IgD-negative memory B cell (primary cell): Measurements from ENCODE around the gene ATP6V0A4. TPM values are rescaled to one million over a fixed set of nuclear protein-coding genes. Genes with fewer than 3 reads are reported as not detected.

ENCODE experiments used
- H3K27ac Mint-ChIP-seq, 3 donors: one replicate each; pipeline ENCODE4 v1.8.0; 2020 to 2022; ENCODE audit warnings: mild to moderate bottlenecking in 3 of 3, mixed read lengths in 3 of 3, moderate library complexity in 1 of 3
- H3K27me3 Mint-ChIP-seq: one replicate; pipeline ENCODE4 v1.8.0; 2021; ENCODE audit warnings: mixed read lengths
- H3K36me3 Mint-ChIP-seq: one replicate; pipeline ENCODE4 v1.8.0; 2020; ENCODE audit warnings: mild to moderate bottlenecking, mixed read lengths
- H3K4me1 Mint-ChIP-seq, 3 donors: one replicate each; pipeline ENCODE4 v1.8.0; 2020 to 2022; ENCODE audit warnings: mixed read lengths in 3 of 3, mild to moderate bottlenecking in 1 of 3
- H3K4me3 Mint-ChIP-seq, 4 donors: one replicate each; pipeline ENCODE4 v1.8.0; 2020 to 2022; ENCODE audit warnings: mild to moderate bottlenecking in 4 of 4, mixed read lengths in 4 of 4, moderate library complexity in 3 of 4
- H3K9me3 Mint-ChIP-seq, 3 donors: one replicate each; pipeline ENCODE4 v1.8.0; 2020 to 2021; ENCODE audit warnings: mixed read lengths in 3 of 3, mild to moderate bottlenecking in 1 of 3
- polyA plus RNA-seq: library from polyadenylated mRNA; unstranded; fragments of 300-500 nt; fragmentation: Illumina TruSeq; gene quantifications from one replicate; pipeline ENCODE4 v1.2.3, GENCODE V29; 2021

Gene ATP6V0A4
- polyA plus RNA-seq, 1 donor from 2014 or later = not detected

- no peaks in the 10 kb centered on the region for H3K36me3 Mint-ChIP-seq
- no peak overlapping the region for H3K4me3 Mint-ChIP-seq
- peaks cover 7% of the 10 kb centered on the region for H3K27me3 Mint-ChIP-seq
- H3K27ac Mint-ChIP-seq = no peak overlapping the region
- peaks cover 8 to 17% (median 8%) of the 10 kb centered on the region in 3 donors for H3K9me3 Mint-ChIP-seq
- H3K4me1 Mint-ChIP-seq = no peaks in the 10 kb centered on the region
These were observed 13.3 kb downstream of the ATP6V0A4 start for GRCh38 chr7:138784692-138785091.

- H3K36me3 Mint-ChIP-seq = no peaks in the 10 kb centered on the region
- peaks cover 0 to 7% (median 3%) of the 10 kb centered on the region in 3 donors for H3K9me3 Mint-ChIP-seq
- peaks cover 8% of the 10 kb centered on the region for H3K27me3 Mint-ChIP-seq
- no peak overlapping the region for H3K4me3 Mint-ChIP-seq
- H3K27ac Mint-ChIP-seq = no peak overlapping the region
- no peaks in the 10 kb centered on the region for H3K4me1 Mint-ChIP-seq
These were observed 17.0 kb downstream of the ATP6V0A4 start for GRCh38 chr7:138781004-138781403.

- H3K9me3 Mint-ChIP-seq = no peaks in the 10 kb centered on the region
- H3K4me3 Mint-ChIP-seq = no peak overlapping the region
- H3K27ac Mint-ChIP-seq = no peak overlapping the region
- H3K4me1 Mint-ChIP-seq = no peaks in the 10 kb centered on the region
- peaks cover 2% of the 10 kb centered on the region for H3K27me3 Mint-ChIP-seq
- no peaks in the 10 kb centered on the region for H3K36me3 Mint-ChIP-seq
These were observed 21.7 kb downstream of the ATP6V0A4 start for GRCh38 chr7:138776166-138776833.

GRCh38 chr7:138773817-138774216 lies 24.2 kb downstream of the ATP6V0A4 start:
- Mint-ChIP-seq H3K4me3 (no peak overlapping the region), H3K9me3 (peaks cover 0 to 2% (median 0%) of the 10 kb centered on the region in 3 donors), H3K4me1 (peaks cover 0 to 2% (median 0%) of the 10 kb centered on the region in 3 donors), H3K27ac (no peak overlapping the region), H3K27me3 (peaks cover 3% of the 10 kb centered on the region), H3K36me3 (no peaks in the 10 kb centered on the region)

- H3K9me3 Mint-ChIP-seq = peaks cover 0 to 2% (median 0%) of the 10 kb centered on the region in 3 donors
- H3K36me3 Mint-ChIP-seq = no peaks in the 10 kb centered on the region
- peaks cover 3% of the 10 kb centered on the region for H3K27me3 Mint-ChIP-seq
- H3K4me3 Mint-ChIP-seq = no peak overlapping the region
- peaks cover 0 to 2% (median 0%) of the 10 kb centered on the region in 3 donors for H3K4me1 Mint-ChIP-seq
- no peak overlapping the region for H3K27ac Mint-ChIP-seq
These were observed 24.8 kb downstream of the ATP6V0A4 start for GRCh38 chr7:138773176-138773575.

GRCh38 chr7:138770904-138771303 lies 27.1 kb downstream of the ATP6V0A4 start:
- Mint-ChIP-seq H3K27me3 (peaks cover 1% of the 10 kb centered on the region), H3K9me3 (peaks cover 0 to 2% (median 0%) of the 10 kb centered on the region in 3 donors), H3K36me3 (no peaks in the 10 kb centered on the region), H3K4me1 (peaks cover 0 to 2% (median 0%) of the 10 kb centered on the region in 3 donors), H3K27ac (no peak overlapping the region), H3K4me3 (no peak overlapping the region)

- no peaks in the 10 kb centered on the region for H3K36me3 Mint-ChIP-seq
- no peak overlapping the region for H3K4me3 Mint-ChIP-seq
- H3K4me1 Mint-ChIP-seq = peaks cover 0 to 2% (median 0%) of the 10 kb centered on the region in 3 donors
- peaks cover 0 to 2% (median 0%) of the 10 kb centered on the region in 3 donors for H3K9me3 Mint-ChIP-seq
- no peak overlapping the region for H3K27ac Mint-ChIP-seq
- H3K27me3 Mint-ChIP-seq = peaks cover 1% of the 10 kb centered on the region
These were observed 29.8 kb downstream of the ATP6V0A4 start for GRCh38 chr7:138768241-138768640.

GRCh38 chr7:138756591-138757242 lies 41.3 kb downstream of the ATP6V0A4 start:
- Mint-ChIP-seq H3K36me3 (no peaks in the 10 kb centered on the region), H3K9me3 (no peaks in the 10 kb centered on the region), H3K4me1 (peaks cover 0 to 4% (median 0%) of the 10 kb centered on the region in 3 donors), H3K27me3 (peaks cover 4% of the 10 kb centered on the region), H3K27ac (no peak overlapping the region), H3K4me3 (no peak overlapping the region)

- peaks cover 0 to 4% (median 0%) of the 10 kb centered on the region in 3 donors for H3K4me1 Mint-ChIP-seq
- no peaks in the 10 kb centered on the region for H3K9me3 Mint-ChIP-seq
- H3K36me3 Mint-ChIP-seq = no peaks in the 10 kb centered on the region
- H3K27me3 Mint-ChIP-seq = peaks cover 6% of the 10 kb centered on the region
- no peak overlapping the region for H3K4me3 Mint-ChIP-seq
- no peak overlapping the region for H3K27ac Mint-ChIP-seq
These were observed 42.0 kb downstream of the ATP6V0A4 start for GRCh38 chr7:138755842-138756590.

- Mint-ChIP-seq H3K36me3 (no peaks in the 10 kb centered on the region), H3K9me3 (no peaks in the 10 kb centered on the region), H3K27ac (no peak overlapping the region), H3K4me1 (peaks cover 0 to 4% (median 0%) of the 10 kb centered on the region in 3 donors), H3K4me3 (no peak overlapping the region), H3K27me3 (peaks cover 12% of the 10 kb centered on the region)
These were observed 42.7 kb downstream of the ATP6V0A4 start for GRCh38 chr7:138755331-138755747.

- Mint-ChIP-seq H3K27me3 (peaks cover 13% of the 10 kb centered on the region), H3K36me3 (no peaks in the 10 kb centered on the region), H3K9me3 (no peaks in the 10 kb centered on the region), H3K4me1 (peaks cover 0 to 4% (median 3%) of the 10 kb centered on the region in 3 donors), H3K27ac (no peak overlapping the region), H3K4me3 (peak overlapping the region in 1 of 4 donors; percentile 3)
These were observed 44.4 kb downstream of the ATP6V0A4 start for GRCh38 chr7:138753610-138754009.

- Mint-ChIP-seq H3K27ac (no peak overlapping the region), H3K4me1 (peaks cover 0 to 4% (median 3%) of the 10 kb centered on the region in 3 donors), H3K27me3 (peaks cover 13% of the 10 kb centered on the region), H3K4me3 (no peak overlapping the region), H3K9me3 (no peaks in the 10 kb centered on the region), H3K36me3 (no peaks in the 10 kb centered on the region)
These were observed 44.9 kb downstream of the ATP6V0A4 start for GRCh38 chr7:138753150-138753518.

- H3K4me1 Mint-ChIP-seq = peaks cover 0 to 4% (median 3%) of the 10 kb centered on the region in 3 donors
These were observed 45.4 kb downstream of the ATP6V0A4 start for GRCh38 chr7:138752518-138753149.

GRCh38 chr7:138750901-138751464 lies 47.0 kb downstream of the ATP6V0A4 start:
- peak overlapping the region in 1 of 3 donors; percentile 54 for H3K27ac Mint-ChIP-seq
- no peaks in the 10 kb centered on the region for H3K36me3 Mint-ChIP-seq
- H3K4me3 Mint-ChIP-seq = no peak overlapping the region
- no peaks in the 10 kb centered on the region for H3K9me3 Mint-ChIP-seq
- peaks cover 11% of the 10 kb centered on the region for H3K27me3 Mint-ChIP-seq
- peaks cover 0 to 4% (median 3%) of the 10 kb centered on the region in 3 donors for H3K4me1 Mint-ChIP-seq

More at GRCh38 chr7:138752518-138753149, 45.4 kb downstream of the ATP6V0A4 start:
- H3K27me3 Mint-ChIP-seq = peaks cover 13% of the 10 kb centered on the region
- no peaks in the 10 kb centered on the region for H3K36me3 Mint-ChIP-seq
- H3K9me3 Mint-ChIP-seq = no peaks in the 10 kb centered on the region
- no peak overlapping the region for H3K4me3 Mint-ChIP-seq
- H3K27ac Mint-ChIP-seq = peak overlapping the region in 1 of 3 donors; percentile 46
